Endothelial cell of umbilical vein (primary cell): ENCODE data around the gene WDR89. TPM values are rescaled to one million over a fixed set of nuclear protein-coding genes. Genes with fewer than 3 reads are reported as not detected.
A peak's percentile ranks its signal among the peaks of the same experiment; 100 is the strongest.

Source experiments
- BruUV-seq: library from RNA; stranded (reverse); fragments of 400-500 nt; replicated peaks from 2 replicates; lab custom pipeline; 2021; lab: Mats Ljungman, UMichigan
- CTCF ChIA-PET: fragments of 300-600, 350-600 bp; sonication (Branson Sonifier 250); formaldehyde crosslinking; loops from one replicate; lab custom pipeline; 2021; ENCODE audit warnings: antibody characterized with exemption, inconsistent platforms; lab: Charles Lee
- POLR2A ChIA-PET: fragments of 300-600, 350-600 bp; sonication (Branson Sonifier 250); formaldehyde crosslinking; loops from one replicate; lab custom pipeline; 2021; ENCODE audit warnings: antibody characterized with exemption, inconsistent platforms; lab: Charles Lee
- DNase-seq: peaks from one replicate; pipeline ENCODE4 v3.0.0-alpha.2; 2011; ENCODE audit warnings: low read depth, low spot score
- FAIRE-seq: peaks from 2 replicates; lab custom pipeline; 2011; peaks lifted over from hg19 to GRCh38; lab: Jason Lieb, UNC
- H2AFZ ChIP-seq: 2 replicates; pipeline ENCODE4 v1.6.0; 2012; ENCODE audit warnings: low read depth, low read length, control low read depth, inconsistent platforms
- H3K27ac ChIP-seq: 2 replicates; pipeline ENCODE4 v1.5.1; 2011; ENCODE audit warnings: low read depth, mild to moderate bottlenecking, control low read depth, low read length, moderate library complexity; ENCODE audit not compliant: insufficient read depth
- H3K27me3 ChIP-seq, 2 experiments: 2 replicates each; pipeline versions ENCODE4 v1.6.0 to v1.6.1; 2011; ENCODE audit warnings: low read length in 2 of 2, mixed read lengths in 1 of 2; ENCODE audit not compliant: control insufficient read depth in 2 of 2, insufficient read depth in 2 of 2
- H3K36me3 ChIP-seq, 2 experiments: 2 replicates in 1 of 2; 3 replicates in 1 of 2; pipeline ENCODE4 v1.5.1; 2011; ENCODE audit warnings: low read length in 2 of 2, mild to moderate bottlenecking in 1 of 2, moderate library complexity in 1 of 2; ENCODE audit not compliant: control insufficient read depth in 2 of 2, insufficient read depth in 2 of 2; ENCODE audit errors: extremely low read depth in 1 of 2
- H3K4me1 ChIP-seq: 3 replicates; pipeline ENCODE4 v1.5.1; 2011; ENCODE audit warnings: mild to moderate bottlenecking, low read length; ENCODE audit not compliant: control insufficient read depth, insufficient read depth; ENCODE audit errors: extremely low read depth
- H3K4me2 ChIP-seq: 2 replicates; pipeline ENCODE4 v1.6.1; 2011; ENCODE audit warnings: low read length, control low read depth, mixed read lengths; ENCODE audit not compliant: insufficient read depth
- H3K4me3 ChIP-seq, 3 experiments: fragments of 200-600 bp in 1 of 3; sonication (generic), shearing (Covaris generic) in 1 of 3; replicated peaks in 1 of 3; 2 replicates each; pipeline ENCODE4 v1.5.1; 2011 to 2016; ENCODE audit warnings: control low read depth in 3 of 3, low read length in 3 of 3, mild to moderate bottlenecking in 2 of 3, inconsistent platforms in 1 of 3, low read depth in 1 of 3, moderate library complexity in 1 of 3; ENCODE audit not compliant: insufficient read depth in 1 of 3
- H3K79me2 ChIP-seq: 2 replicates; pipeline ENCODE4 v1.6.0; 2012; ENCODE audit warnings: low read length, inconsistent platforms; ENCODE audit not compliant: control insufficient read depth, insufficient read depth
- H3K9ac ChIP-seq: replicated peaks from 2 replicates; pipeline ENCODE3; 2011; ENCODE audit warnings: low read length, control low read depth; ENCODE audit not compliant: insufficient read depth; ENCODE audit errors: extremely low read depth
- H3K9me1 ChIP-seq: replicated peaks from 3 replicates; pipeline ENCODE4 v1.6.0; 2011; ENCODE audit warnings: mild to moderate bottlenecking, low read length; ENCODE audit not compliant: control insufficient read depth, insufficient read depth; ENCODE audit errors: extremely low read depth
- H3K9me3 ChIP-seq: replicated peaks from 2 replicates; pipeline ENCODE4 v1.5.1; 2012; ENCODE audit warnings: low read length, inconsistent platforms; ENCODE audit not compliant: control insufficient read depth, insufficient read depth
- H4K20me1 ChIP-seq: replicated peaks from 2 replicates; pipeline ENCODE3; 2011; ENCODE audit warnings: mild to moderate bottlenecking, low read length; ENCODE audit not compliant: control insufficient read depth, insufficient read depth; ENCODE audit errors: extremely low read depth
- EZH2 ChIP-seq: IDR thresholded peaks from 2 replicates; pipeline ENCODE4 v1.6.1; 2012; ENCODE audit warnings: borderline replicate concordance, low read depth, mild to moderate bottlenecking, moderate library complexity, low read length, inconsistent platforms; ENCODE audit not compliant: severe bottlenecking
- FOS ChIP-seq: IDR thresholded peaks from 2 replicates; pipeline ENCODE4 v1.6.1; 2011; ENCODE audit warnings: mild to moderate bottlenecking, low read length, moderate library complexity, borderline replicate concordance; ENCODE audit not compliant: insufficient read depth
- GATA2 ChIP-seq: IDR thresholded peaks from 2 replicates; pipeline ENCODE4 v1.7.0; 2011; ENCODE audit warnings: low read depth, mild to moderate bottlenecking, moderate library complexity, mixed read lengths, low read length; ENCODE audit not compliant: insufficient read length, insufficient read depth
- JUN ChIP-seq: IDR thresholded peaks from 2 replicates; pipeline ENCODE4 v1.6.1; 2011; ENCODE audit warnings: borderline replicate concordance, low read depth; ENCODE audit not compliant: insufficient read length, insufficient read depth
- MAX ChIP-seq: IDR thresholded peaks from 2 replicates; pipeline ENCODE4 v1.6.1; 2011; ENCODE audit not compliant: insufficient read depth, insufficient read length
- MYC ChIP-seq: IDR thresholded peaks from one replicate; pipeline ENCODE4 v1.6.1; 2011; ENCODE audit warnings: mild to moderate bottlenecking, low read depth, low read length
- POLR2A ChIP-seq: IDR thresholded peaks from 2 replicates; pipeline ENCODE4 v1.6.1; 2012; ENCODE audit warnings: low read depth, mild to moderate bottlenecking, control low read depth, low read length
- POLR2AphosphoS5 ChIP-seq: IDR thresholded peaks from 2 replicates; pipeline ENCODE4 v1.6.1; 2012; ENCODE audit warnings: low read depth, mild to moderate bottlenecking, control low read depth, low read length, moderate library complexity; ENCODE audit not compliant: insufficient read depth
- dilution Hi-C: fragments of 300-500 bp; cut with MboI; formaldehyde crosslinking; loops from one replicate; pipeline ENCODE4 v1.15.0; 2019; ENCODE audit warnings: low sequenced_read_pairs; ENCODE audit not compliant: extremely low pct_ligation_motif_present
- intact Hi-C: fragments of 100-400 bp; cut with micrococcal nuclease; formaldehyde crosslinking; loops from one replicate; pipeline ENCODE4 v1.10.0; 2022
- polyA plus RNA-seq, 4 experiments: library from polyadenylated mRNA; depleted of rRNA in 3 of 4; stranded (reverse) in 3 of 4; unstranded in 1 of 4; fragments of >200 nt; gene quantifications; 2 replicates each; pipeline versions ENCODE4 v1.2.1 to v1.2.3, GENCODE V29; 2011 to 2012; ENCODE audit warnings: missing spikeins in 1 of 4
- total RNA-seq: library from RNA; stranded (reverse); gene quantifications from 2 replicates; pipeline ENCODE4 v1.2.3, GENCODE V29; 2021
- TF ChIP-seq, protein P1 (sequence below), 2 donors: IDR thresholded peaks; 1 replicate in 1 of 2; 2 replicates in 1 of 2; pipeline ENCODE4 v1.5.1; 2011; ENCODE audit warnings: low read length in 2 of 2, mild to moderate bottlenecking in 2 of 2, moderate library complexity in 2 of 2, control low read depth in 1 of 2, inconsistent platforms in 1 of 2, low read depth in 1 of 2; ENCODE audit not compliant: insufficient read depth in 1 of 2; ENCODE audit errors: extremely low read depth in 1 of 2

WDR89 gene
- total and polyA plus RNA-seq, 2 donors (not counting 3 experiments of a cell fraction or from before 2014, with no cell fraction given) = 3.5 to 10.7 TPM

DNA sequence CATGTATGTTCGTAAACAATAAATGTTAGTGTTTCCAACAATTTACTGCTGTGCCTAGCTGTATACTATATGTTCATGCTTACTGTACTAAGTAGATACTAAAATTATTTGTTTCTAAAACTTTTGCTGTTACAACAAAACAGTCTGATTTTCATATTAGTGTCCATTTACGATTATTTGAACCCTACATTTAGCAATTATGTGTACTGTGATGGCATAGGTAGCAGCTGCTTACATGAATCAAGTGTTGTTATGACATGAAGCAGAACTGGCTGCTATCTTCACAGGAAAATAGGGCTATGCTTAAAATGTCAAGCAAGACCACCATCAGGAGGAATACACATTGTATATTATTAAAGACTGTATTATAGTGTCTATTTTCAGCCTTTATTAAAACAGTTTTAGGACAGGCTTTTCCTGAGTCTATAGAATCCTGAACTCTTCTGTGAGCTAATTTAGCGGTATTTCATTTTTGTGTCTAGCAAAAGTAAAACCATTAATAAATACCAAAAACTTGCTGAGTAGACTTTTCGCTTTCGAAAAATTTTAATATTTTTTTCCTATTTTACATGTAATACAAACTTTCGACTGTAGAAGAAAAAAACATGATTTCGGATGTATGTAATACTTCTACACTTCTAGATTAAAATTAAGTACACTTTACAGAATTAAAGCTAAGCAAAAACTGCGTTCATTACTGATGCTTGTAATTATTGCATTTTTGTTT lies 1.1 kb upstream of the WDR89 start:
- Histone ChIP-seq H3K27me3 (no peaks in the 10 kb centered on the region), H3K4me3 (peak overlapping the region; percentile 4 to 95 (median 93)), H3K9me3 (no peaks in the 10 kb centered on the region), H3K9me1 (no peaks in the 10 kb centered on the region), H3K4me1 (peaks cover 4% of the 10 kb centered on the region), H3K4me2 (peak overlapping the region; percentile 94), H3K9ac (peak overlapping the region; percentile 89), H3K79me2 (peaks cover 26% of the 10 kb centered on the region), H3K36me3 (no peaks in the 10 kb centered on the region), H3K27ac (peak overlapping the region; percentile 80), H4K20me1 (no peaks in the 10 kb centered on the region), H2AFZ (peak overlapping the region; percentile 6)
- intact Hi-C loops (loop anchor here (1.0 to 10.0 kb wide), 4 partner anchors 84 to 862 kb away; partner anchors contain the start of genes SYNE2, ZBTB1 and ZBTB25), dilution Hi-C loops (no loop called here)
- ChIA-PET POLR2A (no interaction called here), CTCF (interaction anchor here (0.6 to 4.3 kb wide), 20 partner anchors 8 to 1529 kb away, joined by 3 to 24 read pairs (median 5); partner anchors contain the start of genes PPP2R5E and SGPP1)
- TF ChIP-seq MYC (no peak), JUN (no peak), POLR2AphosphoS5 (no peak), FOS (no peak), EZH2 (no peak), GATA2 (no peak), MAX (no peak), POLR2A (no peak)
- TF ChIP-seq, protein P1, sequence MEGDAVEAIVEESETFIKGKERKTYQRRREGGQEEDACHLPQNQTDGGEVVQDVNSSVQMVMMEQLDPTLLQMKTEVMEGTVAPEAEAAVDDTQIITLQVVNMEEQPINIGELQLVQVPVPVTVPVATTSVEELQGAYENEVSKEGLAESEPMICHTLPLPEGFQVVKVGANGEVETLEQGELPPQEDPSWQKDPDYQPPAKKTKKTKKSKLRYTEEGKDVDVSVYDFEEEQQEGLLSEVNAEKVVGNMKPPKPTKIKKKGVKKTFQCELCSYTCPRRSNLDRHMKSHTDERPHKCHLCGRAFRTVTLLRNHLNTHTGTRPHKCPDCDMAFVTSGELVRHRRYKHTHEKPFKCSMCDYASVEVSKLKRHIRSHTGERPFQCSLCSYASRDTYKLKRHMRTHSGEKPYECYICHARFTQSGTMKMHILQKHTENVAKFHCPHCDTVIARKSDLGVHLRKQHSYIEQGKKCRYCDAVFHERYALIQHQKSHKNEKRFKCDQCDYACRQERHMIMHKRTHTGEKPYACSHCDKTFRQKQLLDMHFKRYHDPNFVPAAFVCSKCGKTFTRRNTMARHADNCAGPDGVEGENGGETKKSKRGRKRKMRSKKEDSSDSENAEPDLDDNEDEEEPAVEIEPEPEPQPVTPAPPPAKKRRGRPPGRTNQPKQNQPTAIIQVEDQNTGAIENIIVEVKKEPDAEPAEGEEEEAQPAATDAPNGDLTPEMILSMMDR (IDR thresholded peaks at IDR 0.05; ENCODE audit: extremely low read depth in 1 of 2, insufficient read depth in 1 of 2, low read depth in 1 of 2, low read length in 2 of 2) = no peak
- FAIRE-seq (peak; percentile 31), DNase-seq (no peak)
- no TSS peak for BruUV-seq
